Sigmoid colon (tissue), 7 donors: Measurements from ENCODE around the gene RAD21L1. TPM values are rescaled to one million over a fixed set of nuclear protein-coding genes. Genes with fewer than 3 reads are reported as not detected.

Experiments used
- DNase-seq: peaks from one replicate; pipeline ENCODE4 v3.0.0-alpha.2; 2019
- H3K27ac ChIP-seq, 4 donors: fragments of 200-600 bp; sonication (generic); one replicate each; pipeline ENCODE4 v1.5.1; 2016 to 2019; ENCODE audit warnings: mild to moderate bottlenecking in 1 of 4
- H3K27me3 ChIP-seq, 3 donors: fragments of 200-600 bp; sonication (generic); one replicate each; pipeline ENCODE4 v1.5.1; 2019; ENCODE audit warnings: mild to moderate bottlenecking in 1 of 3
- H3K36me3 ChIP-seq, 4 donors: fragments of 200-600 bp; sonication (generic); one replicate each; pipeline ENCODE4 v1.5.1; 2016 to 2019
- H3K4me1 ChIP-seq, 4 donors: fragments of 200-600 bp; sonication (generic); one replicate each; pipeline ENCODE4 v1.5.1; 2017 to 2019
- H3K4me3 ChIP-seq, 4 donors: fragments of 200-600 bp; sonication (generic); one replicate each; pipeline ENCODE4 v1.5.1; 2017 to 2019; ENCODE audit warnings: mild to moderate bottlenecking in 2 of 4, moderate library complexity in 1 of 4
- H3K9me3 ChIP-seq, 4 donors: fragments of 200-600 bp in 3 of 4; sonication (generic) in 3 of 4; one replicate each; pipeline versions ENCODE4 v1.5.1 to v1.6.1; 2013 to 2019
- EP300 ChIP-seq, 4 donors: sonication (generic); formaldehyde crosslinking; IDR thresholded peaks; one replicate each; pipeline ENCODE4 v1.6.1; 2017; ENCODE audit warnings: antibody characterized with exemption in 4 of 4
- POLR2A ChIP-seq, 2 donors: fragments of 450-650 bp; IDR thresholded peaks; one replicate each; pipeline ENCODE4 v1.6.1; 2016; ENCODE audit warnings: antibody characterized with exemption in 2 of 2, mild to moderate bottlenecking in 2 of 2, moderate library complexity in 2 of 2
- POLR2AphosphoS5 ChIP-seq, 4 donors: sonication (generic); formaldehyde crosslinking; IDR thresholded peaks; one replicate each; pipeline ENCODE4 v1.6.1; 2017; ENCODE audit warnings: antibody characterized with exemption in 4 of 4
- WGBS, 2 donors: extraction: QIAGEN DNeasy Blood & Tissue Kit; methylation state at CpG; one replicate each; pipeline ENCODE4 v1.1.7; 2013; 5-methylcytosine and 5-hydroxymethylcytosine counted together
- intact Hi-C: fragments of 100-400 bp; cut with DNase I; formaldehyde crosslinking; loops from one replicate; pipeline ENCODE4 v1.15.1; 2023
- polyA plus RNA-seq, 3 donors: library from polyadenylated mRNA; stranded (reverse); fragments of 200-250 nt; gene quantifications; one replicate each; pipeline ENCODE4 v1.2.3, GENCODE V29; 2013
- total RNA-seq, 4 donors: library from RNA; depleted of rRNA; stranded (reverse); fragments of >200 nt; gene quantifications; one replicate each; pipeline ENCODE4 v1.1.0, GENCODE V29; 2016
- TF ChIP-seq, protein P1 (sequence below), 4 experiments: fragments of 450-650 bp in 3 of 4; fragments of 200-600 bp in 1 of 4; IDR thresholded peaks; one replicate each; pipeline ENCODE4 v1.5.1; 2016 to 2019; ENCODE audit warnings: antibody characterized with exemption in 4 of 4, mild to moderate bottlenecking in 3 of 4, moderate library complexity in 2 of 4
- donor health status: healthy with polysubstance abuse.
- donor health status: Bipolar disorder and iron deficiency.
- donor health status: healthy.

Gene RAD21L1
- total and polyA plus RNA-seq, 7 donors: not detected

DNA sequence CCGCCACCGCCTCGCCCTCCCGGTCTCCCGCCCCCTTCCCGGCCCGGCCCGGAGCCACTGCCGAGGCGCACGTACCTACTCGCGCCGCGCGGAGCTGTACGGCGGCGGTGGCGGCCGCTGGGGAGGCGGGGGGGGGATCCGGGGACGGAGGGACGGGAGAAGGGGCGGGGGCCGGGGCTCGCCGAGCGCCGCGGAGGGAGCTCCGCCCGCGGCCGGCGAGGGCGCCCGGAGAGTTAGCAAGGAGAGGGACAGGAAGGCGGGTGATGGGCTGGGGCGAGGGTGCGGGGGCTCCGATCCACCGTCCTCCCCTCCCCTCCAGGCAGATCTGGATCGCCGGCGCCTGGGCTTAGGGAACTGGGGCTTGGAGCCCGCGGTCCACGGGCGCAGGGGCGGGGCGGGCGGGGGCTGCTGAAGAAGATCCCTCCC, 40.5 kb upstream of the RAD21L1 start:
- TF ChIP-seq POLR2A (IDR thresholded peaks at IDR 0.05): no peak
- peaks cover 0 to 16% (median 14%) of the 10 kb centered on the region in 4 donors for H3K4me1 ChIP-seq
- no peak overlapping the region for H3K27ac ChIP-seq
- no peaks in the 10 kb centered on the region for H3K9me3 ChIP-seq
- H3K4me3 ChIP-seq: peak overlapping the region in 3 of 4 donors; percentile 29 to 46 (median 44)
- 1% methylated on average over 54 of the region's 54 CpGs for WGBS, 2 donors
- intact Hi-C loops: no loop called here
- DNase-seq: no peak
- peaks cover 26 to 43% (median 30%) of the 10 kb centered on the region in 3 donors for H3K27me3 ChIP-seq
- no peaks in the 10 kb centered on the region for H3K36me3 ChIP-seq

DNA sequence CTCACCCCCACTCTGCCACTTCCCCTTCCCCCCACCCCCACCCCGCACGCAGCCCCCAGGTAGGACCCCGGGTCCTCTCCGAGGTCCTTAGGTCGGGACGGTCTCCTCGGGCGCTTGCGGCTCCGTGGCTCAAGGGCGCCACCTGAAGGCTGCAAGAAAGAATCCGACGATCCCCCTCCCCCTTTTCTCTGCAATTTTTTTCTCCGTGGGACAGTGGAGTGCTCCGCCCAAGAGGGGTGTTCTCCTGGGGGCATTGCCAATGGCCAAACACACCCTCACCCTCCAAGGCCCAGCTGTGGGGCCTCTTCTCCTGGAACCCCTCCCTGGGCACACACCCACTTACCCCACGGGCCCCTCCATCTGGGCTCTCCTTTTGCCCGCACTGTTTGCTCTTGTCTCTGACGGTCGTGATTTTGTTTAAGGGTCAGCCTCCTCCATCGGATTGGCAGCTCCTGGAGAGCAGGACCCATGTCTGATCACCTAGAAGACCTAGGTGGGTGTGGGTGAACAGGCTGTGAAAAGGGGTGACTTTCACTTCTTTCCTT, 40.0 kb upstream of the RAD21L1 start:
- 4 to 11% methylated on average over 20 of the region's 20 CpGs for WGBS, 2 donors
- intact Hi-C loops: no loop called here

DNA sequence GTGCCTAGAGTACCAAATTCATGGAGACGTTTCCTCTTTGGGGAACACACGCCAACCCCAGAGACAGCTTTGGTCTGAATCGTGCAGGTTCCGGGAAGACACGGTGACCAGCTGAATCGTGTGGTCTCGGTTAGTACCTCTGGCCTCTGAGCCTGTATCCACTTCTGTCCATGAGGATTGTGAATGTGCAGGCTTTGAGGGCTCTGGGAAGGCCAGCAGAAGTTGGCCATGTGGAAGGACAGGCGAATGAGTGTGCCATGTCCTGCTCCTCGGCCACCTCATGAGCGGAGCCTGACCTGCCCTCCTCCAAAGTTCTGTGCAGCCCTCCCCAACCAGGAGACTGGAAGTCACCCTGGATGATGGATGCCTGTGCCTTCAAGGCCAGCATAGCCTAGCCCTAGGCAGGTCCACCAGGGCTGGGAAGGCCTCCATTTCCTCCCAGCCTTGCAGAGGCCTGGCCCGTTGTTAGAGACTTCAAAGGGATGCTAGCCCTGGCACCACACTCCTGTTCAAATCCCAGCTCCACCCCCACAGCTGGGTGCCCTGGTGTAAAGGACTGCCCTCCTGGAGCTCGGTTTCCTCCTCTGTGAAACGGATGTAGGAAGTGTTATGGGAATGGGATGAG, 39.4 kb upstream of the RAD21L1 start:
- Histone ChIP-seq H3K9me3 (no peaks in the 10 kb centered on the region), H3K4me3 (no peak overlapping the region), H3K27ac (no peak overlapping the region), H3K27me3 (peaks cover 26 to 43% (median 30%) of the 10 kb centered on the region in 3 donors), H3K36me3 (no peaks in the 10 kb centered on the region), H3K4me1 (peaks cover 0 to 16% (median 14%) of the 10 kb centered on the region in 4 donors)
- 75 to 84% methylated on average over 13 of the region's 13 CpGs for WGBS, 2 donors
- intact Hi-C loops: no loop called here
- DNase-seq: no peak
- TF ChIP-seq POLR2AphosphoS5 (IDR thresholded peaks at IDR 0.05) (no peak), POLR2A (IDR thresholded peaks at IDR 0.05) (no peak), EP300 (IDR thresholded peaks at IDR 0.05) (no peak)
- TF ChIP-seq, protein P1, sequence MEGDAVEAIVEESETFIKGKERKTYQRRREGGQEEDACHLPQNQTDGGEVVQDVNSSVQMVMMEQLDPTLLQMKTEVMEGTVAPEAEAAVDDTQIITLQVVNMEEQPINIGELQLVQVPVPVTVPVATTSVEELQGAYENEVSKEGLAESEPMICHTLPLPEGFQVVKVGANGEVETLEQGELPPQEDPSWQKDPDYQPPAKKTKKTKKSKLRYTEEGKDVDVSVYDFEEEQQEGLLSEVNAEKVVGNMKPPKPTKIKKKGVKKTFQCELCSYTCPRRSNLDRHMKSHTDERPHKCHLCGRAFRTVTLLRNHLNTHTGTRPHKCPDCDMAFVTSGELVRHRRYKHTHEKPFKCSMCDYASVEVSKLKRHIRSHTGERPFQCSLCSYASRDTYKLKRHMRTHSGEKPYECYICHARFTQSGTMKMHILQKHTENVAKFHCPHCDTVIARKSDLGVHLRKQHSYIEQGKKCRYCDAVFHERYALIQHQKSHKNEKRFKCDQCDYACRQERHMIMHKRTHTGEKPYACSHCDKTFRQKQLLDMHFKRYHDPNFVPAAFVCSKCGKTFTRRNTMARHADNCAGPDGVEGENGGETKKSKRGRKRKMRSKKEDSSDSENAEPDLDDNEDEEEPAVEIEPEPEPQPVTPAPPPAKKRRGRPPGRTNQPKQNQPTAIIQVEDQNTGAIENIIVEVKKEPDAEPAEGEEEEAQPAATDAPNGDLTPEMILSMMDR (IDR thresholded peaks at IDR 0.05): no peak

More for the DNA sequence above, 40.0 kb upstream of the RAD21L1 start:
- Histone ChIP-seq H3K36me3 (no peaks in the 10 kb centered on the region), H3K4me3 (peak overlapping the region in 3 of 4 donors; percentile 29 to 46 (median 44)), H3K27ac (no peak overlapping the region), H3K9me3 (no peaks in the 10 kb centered on the region), H3K4me1 (peaks cover 0 to 16% (median 14%) of the 10 kb centered on the region in 4 donors), H3K27me3 (peaks cover 26 to 43% (median 30%) of the 10 kb centered on the region in 3 donors)
- TF ChIP-seq, protein P1 (IDR thresholded peaks at IDR 0.05): peak in 1 of 4 experiments; percentile 8
- TF ChIP-seq EP300 (IDR thresholded peaks at IDR 0.05): no peak
- no peak for DNase-seq

DNA sequence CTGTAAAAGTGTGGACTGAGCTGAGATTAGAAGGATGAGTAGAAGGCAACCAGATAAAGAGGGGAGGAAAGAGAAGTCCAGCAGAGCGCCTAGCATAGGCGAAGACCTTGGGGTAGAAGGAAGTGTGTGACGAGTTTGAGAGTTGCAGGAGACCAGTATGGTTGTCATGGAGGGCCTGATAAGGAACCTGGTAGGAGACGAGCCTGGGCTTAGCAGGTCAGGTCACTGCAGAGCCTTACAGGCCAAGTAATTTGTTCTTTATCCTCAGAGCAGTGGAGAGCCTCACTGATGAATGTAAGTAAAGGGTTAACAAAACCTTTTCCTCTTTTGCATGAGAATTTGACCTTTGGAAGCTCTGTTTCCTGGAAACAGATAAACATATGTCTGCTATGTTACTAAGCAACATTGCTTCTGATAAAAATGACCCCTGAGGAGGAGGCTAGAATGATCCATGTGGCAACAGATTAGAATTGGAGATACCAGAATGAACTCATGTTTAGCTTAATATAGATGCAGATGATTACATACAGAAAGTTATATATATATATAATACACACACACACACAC, 38.2 kb upstream of the RAD21L1 start:
- peaks cover 26 to 43% (median 30%) of the 10 kb centered on the region in 3 donors for H3K27me3 ChIP-seq
- H3K4me1 ChIP-seq: peaks cover 0 to 16% (median 14%) of the 10 kb centered on the region in 4 donors
- no peaks in the 10 kb centered on the region for H3K9me3 ChIP-seq
- TF ChIP-seq EP300 (IDR thresholded peaks at IDR 0.05) (no peak), POLR2A (IDR thresholded peaks at IDR 0.05) (no peak), POLR2AphosphoS5 (IDR thresholded peaks at IDR 0.05) (no peak)
- TF ChIP-seq, protein P1 (IDR thresholded peaks at IDR 0.05): no peak
- H3K27ac ChIP-seq: no peak overlapping the region
- WGBS, 2 donors: 49 to 57% methylated on average over 4 of the region's 4 CpGs
- H3K4me3 ChIP-seq: no peak overlapping the region
- no peaks in the 10 kb centered on the region for H3K36me3 ChIP-seq
- DNase-seq: no peak
- intact Hi-C loops: no loop called here

DNA sequence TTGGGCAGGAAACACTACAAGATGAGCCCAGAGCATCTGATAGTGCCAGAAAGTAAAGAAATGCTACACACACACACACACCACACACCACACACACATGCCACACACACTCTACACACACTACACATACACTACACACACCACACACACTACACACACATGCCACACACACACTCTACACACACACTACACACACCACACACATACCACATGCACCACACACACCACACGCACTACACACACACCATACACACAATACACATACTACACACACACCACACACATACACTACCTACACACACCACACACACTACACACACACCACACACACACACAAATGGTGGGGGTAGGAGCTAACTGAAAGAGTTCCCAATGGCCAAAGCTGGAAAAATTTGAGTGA, 37.5 kb upstream of the RAD21L1 start:
- H3K4me3 ChIP-seq: no peak overlapping the region
- WGBS, 2 donors: 90 to 97% methylated on average over 1 of the region's 1 CpG
- no peaks in the 10 kb centered on the region for H3K36me3 ChIP-seq
- H3K27ac ChIP-seq: no peak overlapping the region
- no peaks in the 10 kb centered on the region for H3K9me3 ChIP-seq
- TF ChIP-seq EP300 (IDR thresholded peaks at IDR 0.05) (no peak), POLR2A (IDR thresholded peaks at IDR 0.05) (no peak), POLR2AphosphoS5 (IDR thresholded peaks at IDR 0.05) (no peak)
- TF ChIP-seq, protein P1 (IDR thresholded peaks at IDR 0.05): no peak
- no peak for DNase-seq
- peaks cover 26 to 40% (median 30%) of the 10 kb centered on the region in 3 donors for H3K27me3 ChIP-seq
- intact Hi-C loops: no loop called here
- H3K4me1 ChIP-seq: peaks cover 0 to 16% (median 14%) of the 10 kb centered on the region in 4 donors
